ENCODE data around the gene VHLL. TPM values are rescaled to one million over a fixed set of nuclear protein-coding genes. Genes with fewer than 3 reads are reported as not detected.
A peak's percentile ranks its signal among the peaks of the same experiment; 100 is the strongest.

Gene VHLL
- total and polyA plus RNA-seq, 8 donors, result 0.19 TPM; not detected in 7

DNA sequence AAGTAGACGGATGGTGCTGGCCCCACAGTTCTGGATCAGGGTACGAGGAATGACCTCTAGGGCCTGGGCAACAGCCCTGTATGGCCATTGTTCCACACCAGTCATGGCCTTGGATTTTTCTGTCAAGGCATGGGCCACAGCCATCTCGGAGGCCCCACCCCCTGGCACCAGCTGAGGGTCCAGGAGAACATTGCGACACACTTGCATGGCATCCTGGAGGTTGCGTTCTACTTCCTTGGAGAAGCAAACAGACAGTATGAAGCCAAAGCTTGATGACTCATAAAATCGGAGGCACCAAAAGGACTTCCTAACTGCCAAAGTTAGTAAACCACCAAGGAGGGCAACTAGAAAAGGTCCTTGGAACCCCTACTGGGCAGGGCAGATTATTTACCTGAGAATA is 11.9 kb upstream of the VHLL start:
- FAIRE-seq (no peak), ATAC-seq (peak in 1 of 4 donors; percentile 47), DNase-seq (no peak)
- no peaks in the 10 kb centered on the region for H3K4me1 ChIP-seq
- peaks cover 0 to 63% (median 36%) of the 10 kb centered on the region in 3 donors for H3K36me3 ChIP-seq
- H3K4me3 ChIP-seq, result no peak overlapping the region
- 85 to 91% methylated on average over 6 of the region's 6 CpGs for WGBS, 2 donors
- TF ChIP-seq, protein P1, sequence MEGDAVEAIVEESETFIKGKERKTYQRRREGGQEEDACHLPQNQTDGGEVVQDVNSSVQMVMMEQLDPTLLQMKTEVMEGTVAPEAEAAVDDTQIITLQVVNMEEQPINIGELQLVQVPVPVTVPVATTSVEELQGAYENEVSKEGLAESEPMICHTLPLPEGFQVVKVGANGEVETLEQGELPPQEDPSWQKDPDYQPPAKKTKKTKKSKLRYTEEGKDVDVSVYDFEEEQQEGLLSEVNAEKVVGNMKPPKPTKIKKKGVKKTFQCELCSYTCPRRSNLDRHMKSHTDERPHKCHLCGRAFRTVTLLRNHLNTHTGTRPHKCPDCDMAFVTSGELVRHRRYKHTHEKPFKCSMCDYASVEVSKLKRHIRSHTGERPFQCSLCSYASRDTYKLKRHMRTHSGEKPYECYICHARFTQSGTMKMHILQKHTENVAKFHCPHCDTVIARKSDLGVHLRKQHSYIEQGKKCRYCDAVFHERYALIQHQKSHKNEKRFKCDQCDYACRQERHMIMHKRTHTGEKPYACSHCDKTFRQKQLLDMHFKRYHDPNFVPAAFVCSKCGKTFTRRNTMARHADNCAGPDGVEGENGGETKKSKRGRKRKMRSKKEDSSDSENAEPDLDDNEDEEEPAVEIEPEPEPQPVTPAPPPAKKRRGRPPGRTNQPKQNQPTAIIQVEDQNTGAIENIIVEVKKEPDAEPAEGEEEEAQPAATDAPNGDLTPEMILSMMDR (IDR thresholded peaks at IDR 0.05), result no peak
- H3K27me3 ChIP-seq, result no peaks in the 10 kb centered on the region
- H3K9me3 ChIP-seq, result no peaks in the 10 kb centered on the region
- intact Hi-C loops (cut with DNase I), result loop anchor here in 1 of 3 donors (10.0 kb wide), 1 partner anchor 166 kb away; no protein-coding TSS in a partner anchor
- no peak overlapping the region for H3K27ac ChIP-seq

DNA sequence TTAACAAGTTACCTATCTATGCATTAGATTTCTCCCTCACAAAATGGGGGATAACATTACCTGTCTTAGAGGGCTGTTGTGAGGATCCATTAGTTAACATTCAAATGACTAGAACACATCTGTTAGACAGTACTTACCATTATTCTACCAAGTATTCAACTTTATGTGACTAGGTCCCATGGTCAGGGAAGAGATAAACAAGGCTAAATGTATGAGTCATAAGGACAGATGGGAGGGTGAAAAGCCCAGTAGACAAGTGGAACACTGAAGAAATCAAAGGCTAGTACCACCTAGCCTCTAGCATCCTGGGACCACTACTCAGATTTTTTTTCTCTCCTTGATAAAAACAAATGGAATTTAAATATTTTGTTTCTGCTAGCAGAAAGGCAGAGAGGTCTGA is 9.0 kb upstream of the VHLL start:
- DNase-seq (no peak), FAIRE-seq (no peak), ATAC-seq (no peak)
- no peak overlapping the region for H3K4me3 ChIP-seq
- peaks cover 0 to 52% (median 23%) of the 10 kb centered on the region in 3 donors for H3K36me3 ChIP-seq
- no peaks in the 10 kb centered on the region for H3K9me3 ChIP-seq
- H3K27me3 ChIP-seq, result no peaks in the 10 kb centered on the region
- no peaks in the 10 kb centered on the region for H3K4me1 ChIP-seq
- no peak overlapping the region for H3K27ac ChIP-seq
- TF ChIP-seq, protein P1 (IDR thresholded peaks at IDR 0.05), result no peak
- intact Hi-C loops (cut with DNase I), result no loop called here

DNA sequence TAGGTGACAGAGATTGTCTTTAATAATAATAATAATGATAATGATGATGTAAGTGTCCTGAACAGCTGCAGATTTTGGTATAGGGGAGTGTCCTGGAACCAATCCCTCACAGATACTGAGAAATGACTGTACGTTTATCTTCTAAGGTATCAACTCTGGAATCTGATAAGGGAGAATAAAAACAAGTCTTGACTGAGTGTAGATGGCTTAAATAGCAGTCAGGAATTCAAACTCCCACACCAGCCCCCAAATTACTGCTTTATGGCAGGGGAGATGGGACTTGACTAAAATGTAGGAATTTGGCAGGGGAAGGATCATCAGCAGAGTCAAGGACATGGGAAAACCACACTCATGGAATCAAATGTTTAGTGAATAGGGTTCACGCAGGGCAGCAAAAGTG is 6.1 kb upstream of the VHLL start:
- no peak for ATAC-seq
- 63 to 67% methylated on average over 2 of the region's 2 CpGs for WGBS, 2 donors
- H3K27me3 ChIP-seq, result no peaks in the 10 kb centered on the region
- no peaks in the 10 kb centered on the region for H3K4me1 ChIP-seq
- H3K36me3 ChIP-seq, result peaks cover 0 to 23% (median 13%) of the 10 kb centered on the region in 3 donors
- H3K27ac ChIP-seq, result no peak overlapping the region
- no peak for FAIRE-seq
- DNase-seq, result no peak
- H3K4me3 ChIP-seq, result no peak overlapping the region
- H3K9me3 ChIP-seq, result no peaks in the 10 kb centered on the region
- intact Hi-C loops (cut with DNase I), result no loop called here
- TF ChIP-seq, protein P1 (IDR thresholded peaks at IDR 0.05), result no peak

DNA sequence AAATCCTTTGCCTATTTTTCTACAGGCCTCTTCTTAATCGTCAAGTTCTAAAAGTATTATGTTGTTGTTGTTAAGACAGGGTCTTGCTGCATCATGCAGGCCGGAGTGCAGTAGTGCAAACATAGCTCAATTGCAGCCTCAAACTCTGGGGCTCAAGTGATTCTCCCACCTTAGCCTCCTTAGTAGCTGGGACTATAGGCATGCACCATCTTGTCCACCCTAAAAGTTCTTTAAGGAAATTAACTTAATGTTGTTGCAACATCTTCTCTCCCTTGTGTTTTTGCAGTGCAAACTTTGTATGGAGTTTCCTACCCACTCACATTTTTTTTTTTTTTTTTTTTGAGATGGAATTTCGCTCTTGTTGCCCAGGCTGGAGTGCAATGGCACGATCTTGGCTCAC is 4.1 kb upstream of the VHLL start:
- Histone ChIP-seq H3K27ac (no peak overlapping the region), H3K4me1 (no peaks in the 10 kb centered on the region), H3K9me3 (no peaks in the 10 kb centered on the region), H3K36me3 (peaks cover 0 to 6% (median 3%) of the 10 kb centered on the region in 3 donors), H3K27me3 (no peaks in the 10 kb centered on the region), H3K4me3 (no peak overlapping the region)
- TF ChIP-seq, protein P1 (IDR thresholded peaks at IDR 0.05), result no peak
- ATAC-seq (no peak), FAIRE-seq (no peak), DNase-seq (no peak)
- WGBS, 2 donors, result 93 to 100% methylated on average over 4 of the region's 4 CpGs
- intact Hi-C loops (cut with DNase I), result no loop called here

DNA sequence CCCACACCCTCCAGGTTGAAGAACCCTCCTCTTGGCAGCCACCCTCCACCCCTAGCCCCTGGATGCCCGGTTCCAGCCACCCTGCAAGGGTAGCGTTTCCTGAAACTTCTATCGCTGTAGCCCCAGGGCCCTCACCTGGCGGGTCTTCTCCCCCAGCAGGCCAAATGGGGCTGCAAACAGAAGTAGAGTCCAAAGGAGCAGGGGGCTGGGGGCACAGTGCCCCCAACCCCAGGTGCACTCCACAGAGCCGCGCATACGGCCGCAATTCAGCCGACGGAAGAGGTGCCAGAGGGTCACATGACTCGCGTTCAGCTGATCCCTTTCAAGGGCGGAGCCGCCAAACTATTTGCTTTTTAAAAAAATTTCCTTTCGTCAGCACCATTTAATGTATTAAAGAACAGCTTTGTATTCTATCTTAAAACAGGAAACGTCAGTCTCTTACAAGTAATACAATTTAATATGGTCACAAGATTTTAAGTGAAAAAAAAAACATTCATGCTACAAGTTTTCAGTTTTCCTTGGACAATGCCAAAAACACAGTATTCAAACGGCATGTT is 3.6 kb downstream of the VHLL start, which contains the start of gene GLMP:
GLMP (minus strand) TSS at position 289 of the 557 bp plus-strand sequence; CDS start at position 255, 34 bp downstream.
- intact Hi-C loops (cut with DNase I), result no loop called here
- FAIRE-seq, result peak; percentile 69
- WGBS, 2 donors, result 0 to 1% methylated on average over 17 of the region's 17 CpGs

More for the DNA sequence above, 3.6 kb downstream of the VHLL start, which contains the start of gene GLMP:
- Histone ChIP-seq H3K9me3 (no peaks in the 10 kb centered on the region), H3K4me1 (peaks cover 0 to 4% (median 3%) of the 10 kb centered on the region in 3 donors), H3K4me3 (peak within 1 kb of the TSS; percentile 51 to 81 (median 71)), H3K27ac (peak within 1 kb of the TSS in 1 of 4 donors; percentile 4), H3K36me3 (no peaks in the 10 kb centered on the region), H3K27me3 (no peaks in the 10 kb centered on the region)
- DNase-seq (peak; percentile 51 to 81 (median 71)), ATAC-seq (peak; percentile 46 to 80 (median 68))
- TF ChIP-seq, protein P1 (IDR thresholded peaks at IDR 0.05), result no peak

All from pancreas (tissue), 10 donors.